ENCODE measurements around the gene RORC.

DNA sequence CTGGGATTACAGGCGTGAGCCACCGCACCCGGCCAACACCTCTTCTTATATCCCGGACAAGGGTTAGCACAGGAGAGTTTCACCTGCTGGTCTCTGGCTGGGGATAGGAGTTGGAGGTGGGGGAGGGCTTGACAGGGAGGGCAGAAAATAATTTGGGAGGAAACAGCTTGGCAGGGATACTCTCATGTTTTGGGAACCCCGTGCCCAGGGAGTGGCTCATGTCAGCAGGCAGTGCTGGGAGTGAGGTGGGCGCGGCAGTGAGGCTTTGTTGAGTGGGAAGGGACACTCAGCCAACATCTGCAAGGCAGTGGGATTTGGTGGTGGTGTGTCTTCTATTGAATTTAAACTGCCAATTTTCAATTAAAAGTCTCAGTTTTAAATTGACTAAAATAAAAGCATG, 23.1 kb upstream of the RORC start:
- TF ChIP-seq TAF1 (IDR thresholded peaks at IDR 0.05; ENCODE audit: borderline replicate concordance, low read depth, low read length) (no peak), POLR2A (IDR thresholded peaks at IDR 0.05; ENCODE audit: low read depth, low read length) (no peak), POLR2AphosphoS5 (IDR thresholded peaks at IDR 0.05; ENCODE audit: low read depth, low read length) (no peak)

Measured in GM12892 (cell line).